ENCODE results near the gene GDF10.

GDF10 gene

DNA sequence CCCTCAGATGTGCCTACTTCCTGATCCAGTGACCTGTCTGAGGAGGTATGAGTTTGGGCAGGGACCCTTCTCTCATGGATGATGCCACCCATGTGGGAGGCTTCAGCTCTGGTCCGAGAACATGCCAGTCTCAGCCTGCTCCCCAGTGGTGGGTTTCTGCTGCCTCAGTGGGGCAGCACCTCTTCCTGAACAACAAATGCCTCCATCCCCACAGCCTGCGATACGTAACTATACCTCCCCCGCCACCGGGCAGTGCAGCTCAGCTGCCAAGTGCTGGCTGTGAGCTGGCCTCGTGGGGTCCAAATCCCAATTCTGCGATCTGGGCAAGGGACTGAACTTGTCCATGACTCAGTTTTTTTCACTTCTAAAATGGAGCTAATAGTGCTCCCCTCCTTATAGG is 3.1 kb downstream of the GDF10 start:
- DNase-seq (ENCODE audit: extremely low read depth, low read depth), result no peak

GRCh38 chr10:47303866-47304265 is 3.9 kb downstream of the GDF10 start:
- DNase-seq (ENCODE audit: extremely low read depth, low read depth), result no peak
- no peak for TF ChIP-seq CTCF (IDR thresholded peaks at IDR 0.05; ENCODE audit: low read depth, low read length)

More for the DNA sequence above, 3.1 kb downstream of the GDF10 start:
- no peak for TF ChIP-seq CTCF (IDR thresholded peaks at IDR 0.05; ENCODE audit: low read depth, low read length)

- no peak for DNase-seq (ENCODE audit: extremely low read depth, low read depth)
- no peak for TF ChIP-seq CTCF (IDR thresholded peaks at IDR 0.05; ENCODE audit: low read depth, low read length)
These were observed 5.6 kb downstream of the GDF10 start for GRCh38 chr10:47305566-47305965.

DNA sequence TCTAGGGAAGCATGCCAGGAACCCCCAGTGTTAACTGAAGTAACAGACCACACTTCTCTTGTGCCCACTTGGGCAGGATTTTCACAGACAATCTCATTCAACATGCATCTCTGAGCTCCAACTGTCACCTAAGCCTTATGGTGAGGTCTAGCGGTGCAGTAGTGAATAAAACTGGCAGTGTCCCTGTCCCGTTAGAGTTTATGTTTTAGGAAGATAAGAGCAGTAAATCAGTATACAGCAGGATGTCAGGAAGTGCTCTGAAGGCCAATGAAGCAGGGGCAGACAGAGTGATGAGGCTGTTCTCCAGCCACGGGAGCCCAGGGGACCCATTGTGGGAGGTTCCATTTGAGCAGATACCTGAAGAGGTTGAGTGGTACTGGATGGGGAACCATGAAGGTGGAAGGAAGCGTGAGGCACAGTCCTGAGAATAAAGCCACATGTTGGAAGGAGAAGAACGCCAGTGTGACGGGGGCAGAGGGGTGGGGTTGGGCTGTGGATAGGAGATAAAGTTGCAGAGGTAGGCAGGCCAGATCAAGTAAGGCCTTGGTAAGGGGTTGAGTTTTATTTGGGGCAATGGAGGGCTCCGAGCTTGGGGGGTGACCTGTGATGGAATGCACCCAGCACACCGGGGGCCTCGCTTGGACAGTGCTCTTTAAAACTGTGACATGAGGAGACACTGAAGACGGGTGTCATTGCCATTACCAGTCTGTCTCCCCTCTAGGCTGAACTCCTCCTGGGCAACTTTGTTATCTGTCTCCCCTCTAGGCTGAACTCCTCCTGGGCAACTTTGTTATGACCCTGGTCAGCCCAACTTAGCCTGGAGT is 6.6 kb downstream of the GDF10 start:
- no peak for TF ChIP-seq CTCF (IDR thresholded peaks at IDR 0.05; ENCODE audit: low read depth, low read length)
- DNase-seq (ENCODE audit: extremely low read depth, low read depth), result no peak

DNA sequence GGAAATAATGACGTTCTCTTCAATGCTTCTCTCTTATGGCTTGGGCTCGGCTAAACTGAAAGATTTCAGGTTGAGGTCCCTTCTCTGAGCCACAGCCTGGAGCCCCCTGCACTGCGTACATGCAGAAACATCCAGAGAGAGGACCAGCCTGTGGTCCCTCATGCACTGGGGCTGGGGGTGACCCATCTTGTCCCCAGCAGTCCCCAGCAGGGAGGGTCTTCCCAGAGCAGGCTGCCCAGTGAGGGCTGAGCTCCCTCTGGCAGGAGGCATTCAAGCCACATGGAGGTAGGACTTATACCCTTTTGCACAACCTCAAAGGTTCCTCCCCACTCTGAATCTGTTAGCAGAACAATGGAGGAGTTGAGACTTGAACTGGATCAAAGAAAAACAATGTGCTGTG is 7.4 kb downstream of the GDF10 start:
- DNase-seq (ENCODE audit: extremely low read depth, low read depth), result no peak
- TF ChIP-seq CTCF (IDR thresholded peaks at IDR 0.05; ENCODE audit: low read depth, low read length), result no peak

GRCh38 chr10:47308775-47309174 is 8.8 kb downstream of the GDF10 start:
- TF ChIP-seq CTCF (IDR thresholded peaks at IDR 0.05; ENCODE audit: low read depth, low read length), result no peak
- DNase-seq (ENCODE audit: extremely low read depth, low read depth), result no peak

- peak; percentile 28 for TF ChIP-seq CTCF (IDR thresholded peaks at IDR 0.05; ENCODE audit: low read depth, low read length)
- no peak for DNase-seq (ENCODE audit: extremely low read depth, low read depth)
These were observed 9.6 kb downstream of the GDF10 start for GRCh38 chr10:47309408-47310089.

Measured in AG09319 (cell line).